Type B pancreatic cell (in vitro differentiated cells): ENCODE measurements around the gene CDKN3. TPM values are rescaled to one million over a fixed set of nuclear protein-coding genes. Genes with fewer than 3 reads are reported as not detected.

Source experiments
- DNase-seq: peaks from one replicate; pipeline ENCODE4 v3.0.0; 2021; ENCODE audit warnings: mixed read lengths; ENCODE audit not compliant: unreplicated experiment; ENCODE audit errors: extremely low spot score
- H3K27ac Mint-ChIP-seq: 2 replicates; pipeline ENCODE4 v1.8.0; 2021; ENCODE audit warnings: mild to moderate bottlenecking, mixed read lengths
- H3K27me3 Mint-ChIP-seq: 2 replicates; pipeline ENCODE4 v1.8.0; 2021; ENCODE audit warnings: mixed read lengths
- H3K36me3 Mint-ChIP-seq: 2 replicates; pipeline ENCODE4 v1.8.0; 2021; ENCODE audit warnings: mixed read lengths
- H3K4me1 Mint-ChIP-seq: one replicate; pipeline ENCODE4 v1.8.0; 2021; ENCODE audit warnings: mixed read lengths; ENCODE audit not compliant: unreplicated experiment
- H3K4me3 Mint-ChIP-seq: 2 replicates; pipeline ENCODE4 v1.8.0; 2021; ENCODE audit warnings: mild to moderate bottlenecking, mixed read lengths
- H3K9me3 Mint-ChIP-seq: 2 replicates; pipeline ENCODE4 v1.8.0; 2021; ENCODE audit warnings: mixed read lengths
- CTCF ChIP-seq: fragments of 200-600 bp; sonication (generic); conservative IDR thresholded peaks from 2 replicates; pipeline ENCODE4 v1.5.0; 2021; ENCODE audit warnings: antibody characterized with exemption, mild to moderate bottlenecking
- total RNA-seq: library from RNA; stranded (reverse); gene quantifications from 2 replicates; pipeline ENCODE4 v1.2.1, GENCODE V29; 2021; ENCODE audit warnings: low replicate concordance

Gene CDKN3
- total RNA-seq, 1 donor from 2014 or later, result 31.0 TPM

- Mint-ChIP-seq H3K9me3 (no peaks in the 10 kb centered on the region), H3K27ac (no peak overlapping the region), H3K36me3 (peaks cover 18% of the 10 kb centered on the region), H3K4me3 (no peak overlapping the region), H3K27me3 (no peaks in the 10 kb centered on the region), H3K4me1 (peaks cover 4% of the 10 kb centered on the region)
- no peak for DNase-seq
- TF ChIP-seq CTCF, result no peak
These were observed 27.2 kb downstream of the CDKN3 start for GRCh38 chr14:54423991-54424390.

- no peaks in the 10 kb centered on the region for H3K27me3 Mint-ChIP-seq
- H3K4me3 Mint-ChIP-seq, result no peak overlapping the region
- H3K27ac Mint-ChIP-seq, result no peak overlapping the region
- H3K36me3 Mint-ChIP-seq, result peaks cover 18% of the 10 kb centered on the region
- H3K9me3 Mint-ChIP-seq, result no peaks in the 10 kb centered on the region
- DNase-seq, result no peak
- H3K4me1 Mint-ChIP-seq, result peaks cover 4% of the 10 kb centered on the region
- no peak for TF ChIP-seq CTCF
These were observed 27.7 kb downstream of the CDKN3 start for GRCh38 chr14:54424479-54424901.

GRCh38 chr14:54425068-54425467, 28.3 kb downstream of the CDKN3 start:
- H3K4me1 Mint-ChIP-seq, result peaks cover 4% of the 10 kb centered on the region
- DNase-seq, result no peak
- no peak for TF ChIP-seq CTCF
- H3K36me3 Mint-ChIP-seq, result peaks cover 21% of the 10 kb centered on the region
- H3K27ac Mint-ChIP-seq, result no peak overlapping the region
- H3K9me3 Mint-ChIP-seq, result no peaks in the 10 kb centered on the region
- no peak overlapping the region for H3K4me3 Mint-ChIP-seq
- no peaks in the 10 kb centered on the region for H3K27me3 Mint-ChIP-seq

- DNase-seq, result no peak
- Mint-ChIP-seq H3K4me3 (no peak overlapping the region), H3K27ac (no peak overlapping the region), H3K36me3 (peaks cover 21% of the 10 kb centered on the region), H3K9me3 (no peaks in the 10 kb centered on the region), H3K27me3 (no peaks in the 10 kb centered on the region), H3K4me1 (no peaks in the 10 kb centered on the region)
- TF ChIP-seq CTCF, result no peak
These were observed 28.9 kb downstream of the CDKN3 start for GRCh38 chr14:54425537-54426274.

GRCh38 chr14:54427871-54428270, 31.1 kb downstream of the CDKN3 start:
- peaks cover 21% of the 10 kb centered on the region for H3K36me3 Mint-ChIP-seq
- H3K4me3 Mint-ChIP-seq, result no peak overlapping the region
- no peak for TF ChIP-seq CTCF
- DNase-seq, result no peak
- H3K27me3 Mint-ChIP-seq, result no peaks in the 10 kb centered on the region
- no peaks in the 10 kb centered on the region for H3K9me3 Mint-ChIP-seq
- no peak overlapping the region for H3K27ac Mint-ChIP-seq
- H3K4me1 Mint-ChIP-seq, result peaks cover 7% of the 10 kb centered on the region
